Superior temporal gyrus (tissue), 1 donor: ENCODE results near the gene HNRNPC.

Experiments
- DNase-seq: peaks from one replicate; pipeline ENCODE4 v3.0.0-alpha.2; 2016; ENCODE audit errors: extremely low spot score

HNRNPC gene

DNA sequence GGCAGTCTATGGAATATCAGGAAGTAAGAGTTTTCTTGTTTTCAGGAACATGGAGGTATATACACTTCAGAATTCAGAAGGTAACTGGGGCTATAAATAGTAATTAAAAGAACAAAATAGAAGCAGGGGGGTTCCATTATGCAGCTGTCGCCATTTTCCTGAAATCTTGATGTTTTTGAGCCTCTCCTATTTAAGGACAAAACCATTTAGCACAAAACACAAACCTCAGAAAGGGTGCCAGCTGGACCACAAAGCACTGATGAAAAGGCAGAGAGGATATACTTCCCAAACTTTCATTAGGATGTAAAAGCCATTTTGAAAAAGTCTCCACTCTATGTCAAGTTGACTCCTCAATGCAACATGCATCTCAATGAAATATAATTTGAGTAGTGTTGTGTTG, 59.2 kb downstream of the HNRNPC start:
- no peak for DNase-seq

DNA sequence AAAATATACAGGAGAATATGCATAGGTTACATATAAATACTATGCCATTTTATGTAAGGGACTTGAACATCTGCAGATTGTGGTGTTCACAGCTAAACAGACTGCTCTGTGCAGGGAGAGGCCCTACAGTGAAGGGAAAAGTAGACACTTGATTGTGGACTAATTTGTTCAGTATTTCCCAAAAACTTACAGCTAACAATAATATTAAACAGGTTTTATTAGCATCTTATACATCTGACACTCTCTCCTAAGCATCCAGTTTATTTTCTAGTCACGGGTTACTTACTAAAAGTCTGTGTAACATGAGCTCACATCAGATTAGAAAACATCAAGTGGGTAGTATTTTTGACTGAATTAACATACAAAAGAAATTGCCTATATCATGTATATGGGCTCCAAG, 60.1 kb downstream of the HNRNPC start:
- DNase-seq: no peak

DNA sequence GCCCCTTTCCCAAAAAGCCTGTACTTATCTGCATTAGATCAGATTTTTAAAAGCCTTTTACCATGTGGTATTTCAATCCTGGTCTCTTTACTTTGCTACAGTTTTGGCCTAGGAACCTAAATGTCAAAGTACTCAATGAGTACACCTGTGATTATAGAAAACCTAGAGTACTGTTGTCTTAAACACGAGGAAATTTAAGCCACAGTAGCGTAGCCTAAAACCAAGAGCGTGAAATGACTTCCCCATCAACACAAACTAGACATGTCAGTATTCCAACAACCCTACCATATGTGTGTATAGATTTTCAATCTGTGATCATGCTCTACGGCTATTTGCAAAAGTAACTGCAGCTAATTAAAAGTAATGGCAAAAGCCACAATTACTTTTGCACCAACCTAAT, 60.7 kb downstream of the HNRNPC start:
- DNase-seq: no peak

DNA sequence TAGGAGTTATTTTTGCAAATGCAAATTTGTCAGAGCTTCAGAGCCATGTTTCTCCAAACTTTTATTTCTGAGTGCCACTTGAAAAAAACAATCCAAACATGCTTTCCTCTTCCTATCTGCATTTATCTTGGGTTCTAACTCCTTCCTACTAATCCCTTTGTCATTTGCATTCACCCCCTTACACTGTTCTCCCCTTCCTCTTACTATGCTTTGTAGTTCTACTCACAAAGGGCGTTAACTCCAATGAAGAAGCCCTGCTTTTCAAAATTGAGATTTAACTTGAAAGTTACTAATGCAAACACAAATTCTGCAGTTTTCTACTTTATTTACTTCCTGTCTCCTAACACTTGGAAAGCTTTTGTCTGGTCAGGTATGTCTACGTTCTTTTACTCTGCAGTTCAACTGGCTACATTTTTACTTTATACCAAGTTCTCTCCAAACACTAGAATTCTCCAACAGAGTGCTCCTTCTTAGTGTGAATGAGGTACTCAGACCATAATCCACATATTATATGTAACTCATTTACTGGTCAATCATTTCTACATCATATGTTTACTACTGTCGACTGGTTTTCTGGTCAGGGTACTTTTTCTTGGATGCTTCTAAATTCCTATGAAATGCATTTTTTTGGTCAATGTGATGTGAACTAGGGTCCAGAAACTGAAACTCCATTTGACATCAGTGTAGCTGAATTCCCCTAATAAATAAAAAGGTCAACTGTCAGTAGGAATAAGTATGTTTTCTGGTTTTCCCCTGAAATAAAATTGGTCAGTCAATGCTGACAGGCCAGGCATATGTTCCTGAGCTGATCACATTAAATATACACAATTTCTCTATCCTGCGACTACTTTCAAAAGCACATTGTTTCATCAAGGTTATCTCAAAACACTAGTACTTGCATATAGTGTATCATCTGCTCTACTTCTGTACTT, 62.2 kb downstream of the HNRNPC start:
- no peak for DNase-seq

DNA sequence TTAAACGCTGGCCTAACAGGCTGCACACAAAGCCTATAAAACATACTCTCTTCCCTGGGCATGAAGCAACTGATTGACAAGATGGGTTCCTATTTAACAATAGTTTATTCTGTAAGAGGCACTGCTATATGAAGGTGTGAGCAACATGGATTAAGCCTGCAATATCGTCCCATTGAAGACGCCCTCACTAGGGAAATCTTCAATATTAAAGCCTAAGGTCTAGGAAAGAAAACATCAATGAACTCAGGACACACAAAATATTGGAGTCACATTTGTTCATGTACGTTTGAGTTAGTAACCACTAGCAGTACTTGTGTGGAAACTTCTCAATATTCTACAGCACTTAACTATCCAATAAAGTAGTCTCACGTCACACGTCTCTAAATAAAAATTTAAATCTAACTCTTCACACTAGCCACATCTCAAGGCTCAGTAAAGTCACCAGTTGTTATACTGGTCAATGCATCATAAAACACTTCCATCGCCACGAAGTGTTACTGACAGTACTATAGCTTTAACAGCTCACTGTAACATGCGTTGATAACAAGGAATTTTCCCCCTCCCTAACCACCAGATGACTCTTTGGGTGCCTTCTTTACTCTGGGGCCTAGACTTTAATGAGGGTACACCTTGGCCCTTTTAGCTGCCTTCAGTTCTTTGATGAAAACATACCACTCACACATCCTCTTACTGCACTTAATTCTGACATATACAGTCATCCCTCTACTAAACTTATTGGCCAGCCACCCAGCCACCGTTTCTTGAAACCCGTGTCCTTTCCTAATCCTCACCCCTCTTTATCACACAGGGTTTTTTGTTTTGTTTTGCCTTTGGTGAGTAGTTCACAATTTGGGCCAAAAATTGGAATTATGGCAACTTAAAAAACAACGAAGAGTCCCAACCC, 63.3 kb downstream of the HNRNPC start:
- no peak for DNase-seq

DNA sequence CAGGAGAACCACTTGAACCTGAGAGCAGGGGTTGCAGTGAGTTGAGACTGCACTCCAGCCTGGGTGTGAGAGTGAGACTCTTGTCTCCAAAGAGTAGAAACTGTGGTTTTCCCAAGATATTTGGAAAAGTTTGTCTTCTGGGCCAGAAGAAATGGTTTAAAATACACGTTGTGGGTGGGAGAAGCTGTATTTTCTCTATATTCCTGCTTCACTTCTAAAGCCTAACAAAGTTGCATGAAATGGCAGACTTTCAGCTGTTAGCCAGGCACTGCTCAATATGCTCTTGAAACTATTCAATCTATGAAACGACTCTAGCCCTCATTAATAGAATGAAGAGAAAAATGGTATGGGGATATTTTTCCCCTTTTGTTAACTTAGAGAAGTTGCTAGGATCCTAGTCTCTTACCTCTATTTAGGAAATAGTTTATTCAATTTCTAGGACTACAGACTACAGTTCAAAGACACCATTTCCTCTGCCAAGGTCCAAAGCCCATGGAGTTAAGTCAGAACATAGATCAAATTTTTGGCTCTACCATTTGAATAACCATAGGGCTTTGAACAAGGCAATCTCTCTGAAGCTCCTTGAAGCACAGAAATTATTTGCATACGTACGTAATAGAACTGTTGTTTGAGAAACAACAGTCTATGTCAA, 64.1 kb downstream of the HNRNPC start:
- no peak for DNase-seq

DNA sequence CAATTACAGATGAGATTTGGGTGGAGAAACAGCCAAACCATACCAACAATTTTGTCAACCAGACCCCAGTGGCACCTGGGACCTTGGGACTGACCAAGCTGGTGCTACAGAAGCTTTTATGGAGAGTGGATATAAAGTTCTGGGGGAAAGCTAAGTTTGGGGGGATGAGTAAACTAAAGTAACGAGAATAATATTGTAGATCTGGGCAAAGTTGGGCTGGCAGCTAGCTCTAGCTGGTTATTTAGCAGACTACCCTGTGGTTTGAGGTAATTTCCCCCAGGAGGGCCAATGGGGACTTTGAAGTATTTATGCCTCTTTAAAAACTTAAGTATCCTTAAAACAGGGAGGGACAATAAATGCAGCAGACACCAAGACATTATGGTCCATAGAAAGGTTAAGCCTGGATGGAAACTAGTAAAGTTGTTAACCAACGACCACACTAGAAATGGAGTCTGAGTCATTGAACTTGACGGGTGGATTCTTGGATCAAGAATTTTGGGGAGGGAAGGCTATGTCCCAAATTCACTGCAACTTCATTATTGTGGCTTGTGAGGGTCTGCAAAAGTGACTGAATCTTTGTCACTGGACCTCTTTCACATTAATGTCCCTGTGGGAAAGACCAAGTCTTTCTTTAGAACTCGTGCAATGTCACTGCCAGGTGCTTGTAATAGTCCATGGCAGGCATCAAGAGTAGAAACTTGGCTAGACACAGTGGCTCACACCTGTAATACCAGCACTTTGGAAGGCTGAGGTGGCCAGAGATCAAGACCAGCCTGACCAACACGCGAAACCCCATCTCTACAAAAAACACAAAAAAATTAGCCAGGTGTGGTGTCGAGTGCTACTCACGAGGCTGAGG, 64.8 kb downstream of the HNRNPC start:
- no peak for DNase-seq

DNA sequence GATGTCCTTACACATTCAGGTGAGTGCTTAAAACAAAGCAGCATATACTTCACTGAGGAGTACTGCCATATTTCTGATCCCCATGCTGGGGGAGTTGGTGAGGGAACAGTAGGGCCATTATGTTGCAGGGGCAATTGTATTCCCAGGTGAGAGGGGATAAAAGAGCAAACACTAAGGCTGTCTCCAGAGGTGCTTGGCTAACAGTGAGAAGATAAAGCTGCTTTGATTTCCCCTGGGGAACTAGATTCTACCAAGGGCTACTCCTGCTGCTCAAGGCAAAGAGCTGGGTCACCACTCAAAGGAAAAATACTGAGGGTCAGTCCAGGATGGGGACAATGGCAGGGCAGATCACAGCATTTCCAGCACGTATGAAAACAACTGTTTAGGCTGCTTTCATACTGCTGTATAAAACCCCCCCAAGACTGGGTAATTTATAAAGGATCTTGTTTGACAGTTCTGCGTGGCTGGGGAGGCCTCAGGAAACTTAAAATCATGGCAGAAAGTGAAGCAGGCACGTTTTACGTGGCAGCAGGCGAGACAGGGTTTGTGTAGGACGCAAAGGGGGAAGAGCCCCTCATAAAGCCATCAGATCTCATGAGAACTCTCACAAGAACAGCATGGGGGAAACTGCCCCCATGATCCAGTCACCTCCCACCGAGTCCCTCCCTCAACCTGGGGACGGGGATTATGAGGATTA, 65.6 kb downstream of the HNRNPC start:
- no peak for DNase-seq

DNA sequence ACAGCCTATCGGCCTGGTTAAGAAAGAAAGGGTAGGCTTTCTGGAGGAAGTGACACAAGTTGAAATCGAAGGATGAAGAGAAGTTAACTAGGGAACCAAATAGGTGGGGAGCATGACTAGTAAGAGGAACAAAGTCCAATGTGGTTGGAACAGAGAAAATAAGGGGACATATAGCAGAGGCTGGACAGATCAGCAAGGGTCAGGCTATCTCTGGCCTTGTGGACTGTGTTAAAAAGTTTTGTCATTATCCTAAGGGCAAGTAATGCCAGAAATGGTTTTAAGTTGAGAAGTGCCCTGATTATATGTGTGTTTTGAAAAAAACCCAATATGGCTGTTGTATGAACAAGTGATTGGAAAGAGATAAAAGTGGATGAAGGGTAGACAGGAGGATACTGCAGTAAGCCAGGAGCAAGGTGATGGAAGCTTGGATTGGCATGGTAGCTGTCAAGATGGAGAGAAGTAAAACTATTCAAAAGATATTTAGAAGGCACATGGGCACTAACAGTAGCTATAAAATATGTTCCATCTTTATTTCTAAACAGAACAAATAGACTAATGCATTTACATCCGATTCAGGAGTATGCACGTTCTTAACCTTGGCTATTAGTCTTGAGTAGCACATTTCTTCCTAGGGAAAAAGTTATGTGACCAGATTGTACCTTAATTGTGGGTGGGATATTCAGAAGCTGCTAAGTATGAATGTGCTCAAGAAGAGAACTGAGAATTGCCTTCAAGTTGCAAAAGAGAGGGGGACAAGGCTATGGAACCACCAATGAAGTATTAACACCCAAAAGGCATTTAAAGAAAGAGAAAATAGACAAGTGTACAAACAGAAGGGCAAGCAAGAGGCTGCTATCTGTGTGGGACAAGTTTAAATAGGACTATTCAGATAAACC, 66.5 kb downstream of the HNRNPC start:
- no peak for DNase-seq

DNA sequence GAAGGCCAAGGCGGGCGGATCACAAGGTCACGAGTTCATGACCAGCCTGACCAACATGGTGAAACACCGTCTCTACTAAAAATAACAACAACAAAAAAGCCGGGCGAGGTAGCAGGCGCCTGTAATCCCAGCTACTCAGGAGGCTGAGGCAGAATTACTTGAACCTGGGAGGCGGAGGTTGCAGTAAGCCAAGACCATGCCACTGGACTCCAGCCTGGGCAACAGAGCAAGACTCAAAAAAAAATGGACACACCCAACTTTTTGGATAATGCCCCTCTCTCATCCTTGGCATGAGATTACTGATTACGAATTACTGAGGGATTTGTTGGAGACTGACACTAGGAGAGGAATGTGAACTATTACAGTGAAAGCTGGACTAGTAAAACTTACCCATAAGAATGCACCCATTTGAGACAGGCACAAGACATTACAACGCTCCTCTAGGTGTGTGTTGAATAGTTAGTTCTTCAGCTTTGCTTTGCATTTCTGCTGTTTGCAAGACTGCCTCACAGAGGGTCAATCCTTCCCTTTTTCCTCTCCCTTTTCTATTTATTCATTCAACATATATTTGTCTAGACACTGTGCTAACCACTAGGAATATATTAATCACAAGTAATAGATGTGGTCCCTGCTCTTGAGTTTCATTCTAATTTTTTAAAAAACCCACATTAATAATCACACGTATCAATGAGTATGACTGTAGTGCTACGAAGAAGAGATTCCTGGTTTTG, 67.3 kb downstream of the HNRNPC start:
- DNase-seq: no peak

DNA sequence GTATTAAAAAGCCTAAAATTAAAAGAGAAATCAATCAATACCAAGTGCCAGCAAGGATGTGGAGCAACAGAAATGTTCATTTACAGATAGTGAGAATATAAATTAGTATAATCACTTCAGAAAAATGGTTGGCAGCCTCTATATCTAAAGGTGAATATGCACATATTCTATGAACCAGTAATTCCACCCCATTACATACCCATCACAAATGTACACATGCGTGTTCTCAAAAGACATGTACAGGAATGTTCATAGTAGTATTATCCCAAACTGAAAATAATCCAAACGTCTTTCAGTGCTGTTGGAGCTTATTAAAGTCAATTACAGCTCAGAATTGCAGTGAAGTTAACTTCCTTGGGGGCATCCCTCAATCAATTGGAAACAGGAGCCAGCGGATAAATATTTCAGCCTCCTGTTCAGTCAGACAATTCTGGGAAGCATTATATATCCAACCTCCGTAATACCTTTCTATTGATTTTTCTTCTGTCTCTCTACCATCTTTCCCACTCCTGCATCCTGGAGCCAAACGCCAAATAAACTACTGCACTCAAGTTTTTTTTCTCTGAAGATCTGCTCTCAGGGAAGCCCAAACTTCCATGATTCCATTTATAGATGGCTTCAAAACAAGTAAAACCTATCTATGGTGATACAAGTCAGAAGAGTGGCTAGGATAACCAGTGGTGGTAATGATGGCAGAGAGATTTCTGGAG, 68.3 kb downstream of the HNRNPC start:
- DNase-seq: no peak

DNA sequence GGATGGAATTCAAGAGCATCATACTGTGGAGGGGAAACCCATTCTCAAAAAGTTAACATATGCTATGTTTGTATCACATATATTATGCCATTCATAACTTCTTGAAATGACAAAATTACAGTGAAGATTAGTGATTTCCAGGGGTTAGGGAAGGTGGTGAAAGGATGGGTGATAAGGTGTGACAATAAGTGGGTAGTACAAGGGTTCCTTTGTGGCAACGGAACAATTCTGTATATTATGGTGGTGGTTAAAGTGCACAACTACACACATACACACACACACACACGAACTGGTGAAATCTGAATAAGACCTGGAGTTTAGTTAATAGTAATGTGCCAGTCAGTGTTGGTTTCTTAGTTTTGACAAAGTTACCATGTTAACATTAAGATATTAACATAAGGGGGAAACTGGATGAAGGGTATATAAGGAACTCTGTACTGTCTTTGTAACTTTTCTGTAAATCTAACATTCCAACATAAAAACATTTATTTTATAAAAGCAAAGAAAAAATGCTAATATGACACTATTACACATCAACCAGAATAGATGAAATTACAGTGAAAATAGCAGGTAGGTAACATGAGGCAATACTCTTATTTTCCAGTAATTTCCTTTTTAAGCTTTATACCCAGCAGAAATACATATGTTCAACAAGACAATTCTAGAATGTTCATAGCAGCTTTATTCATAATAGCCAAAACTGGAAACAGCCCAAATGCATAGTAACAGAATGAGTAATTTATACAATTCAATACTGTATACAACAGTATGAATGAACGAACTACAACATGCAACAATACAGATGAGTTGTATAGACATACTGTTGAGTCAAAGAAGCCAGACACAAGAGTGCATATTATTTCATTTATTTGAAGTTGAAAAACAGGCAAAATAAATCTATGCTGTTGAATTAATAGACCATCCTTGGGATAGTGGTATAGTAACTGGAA, 69.4 kb downstream of the HNRNPC start:
- DNase-seq: no peak

DNA sequence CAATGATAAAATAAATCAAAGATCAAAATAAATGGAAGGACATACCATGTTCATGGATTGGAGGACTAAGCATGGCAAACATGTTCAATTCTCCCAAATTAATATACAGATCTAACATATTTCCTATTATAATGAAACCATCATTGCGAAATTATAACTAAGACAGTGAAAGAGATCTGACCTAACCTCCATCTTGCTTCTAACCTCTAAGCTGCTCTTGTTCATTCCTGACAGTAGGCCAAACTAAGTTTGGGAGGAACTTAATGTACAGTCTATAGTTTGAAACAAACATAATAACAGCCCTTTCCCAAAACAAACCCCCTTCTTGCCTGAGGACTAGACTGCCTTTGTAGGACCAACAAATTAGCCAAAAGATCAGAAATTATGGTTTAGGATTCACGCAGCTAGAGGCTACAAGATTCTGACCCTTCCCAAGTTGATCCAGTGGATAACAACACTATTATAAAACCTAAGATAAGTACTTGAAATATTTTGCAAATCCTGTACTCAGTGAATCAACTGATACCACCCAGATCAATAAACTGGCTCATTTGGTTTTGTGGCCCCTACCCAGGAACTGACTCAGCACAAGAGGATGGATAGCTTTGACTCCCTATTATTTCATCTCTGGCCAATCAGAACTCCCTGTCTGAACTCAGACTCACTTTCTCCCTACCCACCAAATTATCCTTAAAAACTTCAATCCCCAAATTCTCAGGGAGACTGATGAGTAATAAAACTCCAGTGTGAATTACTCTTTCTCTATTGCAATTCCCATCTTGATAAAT, 71.6 kb downstream of the HNRNPC start:
- no peak for DNase-seq

DNA sequence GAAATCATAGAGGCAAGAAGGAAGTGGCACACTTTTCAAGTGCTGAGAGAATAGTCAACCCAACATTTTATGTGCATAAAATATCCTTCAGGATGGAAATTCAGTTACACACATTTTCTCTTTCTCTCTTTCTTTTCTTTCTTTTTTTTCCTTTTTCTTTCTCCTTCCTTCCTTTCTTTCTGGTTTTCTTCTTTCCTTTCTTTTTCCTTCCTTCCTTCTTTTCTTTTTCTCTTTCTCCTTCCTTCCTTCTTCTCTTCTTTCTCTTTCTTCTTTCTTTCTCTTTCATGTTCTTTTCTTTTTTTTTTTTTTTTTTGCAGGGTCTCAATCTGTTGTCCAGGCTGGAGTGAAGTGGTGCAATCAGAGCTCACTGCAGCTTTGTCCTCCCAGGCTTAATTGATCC, 74.6 kb downstream of the HNRNPC start:
- no peak for DNase-seq

DNA sequence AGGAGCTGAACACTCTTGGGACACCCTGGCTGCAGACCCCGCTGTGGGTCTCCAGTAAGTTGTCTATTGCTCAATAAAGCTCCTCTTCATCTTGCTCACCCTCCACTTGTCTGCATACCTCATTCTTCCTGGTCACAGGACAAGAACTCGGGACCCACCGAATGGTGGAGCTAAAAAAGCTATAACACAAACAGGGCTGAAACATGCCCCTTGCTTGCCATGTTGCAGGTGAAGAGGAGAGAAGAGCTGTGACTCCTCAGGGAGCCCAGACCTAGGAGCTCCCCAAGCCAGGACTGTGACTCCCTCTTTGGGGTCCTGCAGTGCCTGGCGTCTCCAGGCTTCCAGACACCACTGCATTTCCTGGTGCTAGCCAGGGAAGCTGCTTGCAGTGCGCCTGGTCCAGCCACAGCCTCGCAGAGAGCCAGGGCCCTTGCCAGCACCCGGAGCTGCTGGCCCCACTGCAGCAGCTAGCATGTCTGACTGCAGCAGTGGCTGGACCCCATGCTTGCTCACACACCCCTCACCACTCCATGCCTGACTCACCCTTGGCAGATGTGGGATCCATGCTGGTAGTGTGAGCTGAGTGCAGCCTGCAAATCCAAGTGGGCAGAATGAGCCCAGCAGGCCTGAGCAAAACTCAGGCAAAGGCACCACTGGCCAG, 76.2 kb downstream of the HNRNPC start:
- DNase-seq: no peak

DNA sequence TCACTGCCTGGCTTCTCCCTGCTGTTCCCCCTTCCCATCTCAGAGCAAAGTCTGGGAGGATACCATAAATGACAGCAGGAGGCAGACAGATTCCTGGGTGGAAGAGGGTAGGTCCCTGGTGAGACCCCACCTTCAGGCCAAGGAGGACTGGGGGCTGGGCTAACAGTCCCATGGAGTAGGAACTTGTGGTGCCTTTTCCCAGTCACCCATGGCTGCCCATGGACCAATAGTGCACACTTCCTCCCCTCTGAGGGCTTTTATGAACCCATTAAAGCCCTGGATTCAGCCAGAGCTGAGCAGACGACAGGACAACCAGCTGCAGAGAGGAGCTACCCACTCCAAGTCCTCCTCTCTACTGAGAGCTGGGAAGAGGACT, 76.8 kb downstream of the HNRNPC start:
- no peak for DNase-seq
